ENCODE results near the gene HESX1. TPM values are rescaled to one million over a fixed set of nuclear protein-coding genes. Genes with fewer than 3 reads are reported as not detected.

HESX1 gene
- total and polyA plus RNA-seq, 7 donors = 0.82 to 3.6 (median 1.4) TPM; not detected in 4

DNA sequence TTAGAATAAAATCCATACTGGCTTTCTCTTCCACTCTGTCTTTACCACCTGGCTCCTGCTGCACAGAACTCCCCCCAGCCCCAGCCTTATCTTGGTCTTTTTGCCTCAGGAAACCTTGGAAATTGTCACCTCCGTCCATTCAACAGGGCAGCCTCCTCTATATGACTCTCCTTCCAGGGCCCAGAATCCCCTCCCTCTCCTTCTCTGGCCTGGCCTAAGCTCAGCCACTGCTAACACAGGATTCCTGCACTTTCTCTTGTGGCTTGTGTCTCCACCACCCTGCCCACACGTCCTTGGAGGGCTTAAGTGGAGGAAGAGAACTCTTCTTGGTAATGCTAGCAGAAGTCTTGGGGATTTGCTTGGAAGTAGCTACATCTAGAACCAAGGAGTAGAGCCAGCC is 33.1 kb downstream of the HESX1 start:
- WGBS, 2 donors = 62 to 81% methylated on average over 2 of the region's 2 CpGs
- DNase-seq = no peak
- peaks cover 0 to 48% (median 23%) of the 10 kb centered on the region in 4 donors for H3K4me1 ChIP-seq
- no peak overlapping the region for H3K4me3 ChIP-seq
- TF ChIP-seq POLR2A (IDR thresholded peaks at IDR 0.05) (no peak), EP300 (IDR thresholded peaks at IDR 0.05) (no peak), POLR2AphosphoS5 (IDR thresholded peaks at IDR 0.05) (no peak), CTCF (IDR thresholded peaks at IDR 0.05) (no peak)
- no peak overlapping the region for H3K27ac ChIP-seq
- intact Hi-C loops (cut with DNase I) = loop anchor here (2.0 to 10.0 kb wide), 4 partner anchors 42 to 431 kb away; partner anchors contain the start of genes ARF4 and PDE12
- no peaks in the 10 kb centered on the region for H3K27me3 ChIP-seq
- no peaks in the 10 kb centered on the region for H3K36me3 ChIP-seq
- no peaks in the 10 kb centered on the region for H3K9me3 ChIP-seq

GRCh38 chr3:57165641-57166040 is 34.1 kb downstream of the HESX1 start:
- H3K9me3 ChIP-seq = no peaks in the 10 kb centered on the region
- TF ChIP-seq CTCF (IDR thresholded peaks at IDR 0.05) = no peak
- no peak for TF ChIP-seq POLR2A (IDR thresholded peaks at IDR 0.05)
- TF ChIP-seq EP300 (IDR thresholded peaks at IDR 0.05) = no peak
- TF ChIP-seq POLR2AphosphoS5 (IDR thresholded peaks at IDR 0.05) = no peak
- DNase-seq = no peak
- H3K27ac ChIP-seq = peak overlapping the region in 1 of 4 donors; percentile 87
- WGBS, 2 donors = 5 to 15% methylated on average over 4 of the region's 4 CpGs
- peaks cover 0 to 58% (median 33%) of the 10 kb centered on the region in 4 donors for H3K4me1 ChIP-seq
- H3K27me3 ChIP-seq = no peaks in the 10 kb centered on the region
- intact Hi-C loops (cut with DNase I) = loop anchor here (2.0 to 10.0 kb wide), 4 partner anchors 41 to 432 kb away; partner anchors contain the start of genes ARF4 and PDE12
- peak overlapping the region in 3 of 4 donors; percentile 70 to 83 (median 83) for H3K4me3 ChIP-seq
- no peaks in the 10 kb centered on the region for H3K36me3 ChIP-seq

DNA sequence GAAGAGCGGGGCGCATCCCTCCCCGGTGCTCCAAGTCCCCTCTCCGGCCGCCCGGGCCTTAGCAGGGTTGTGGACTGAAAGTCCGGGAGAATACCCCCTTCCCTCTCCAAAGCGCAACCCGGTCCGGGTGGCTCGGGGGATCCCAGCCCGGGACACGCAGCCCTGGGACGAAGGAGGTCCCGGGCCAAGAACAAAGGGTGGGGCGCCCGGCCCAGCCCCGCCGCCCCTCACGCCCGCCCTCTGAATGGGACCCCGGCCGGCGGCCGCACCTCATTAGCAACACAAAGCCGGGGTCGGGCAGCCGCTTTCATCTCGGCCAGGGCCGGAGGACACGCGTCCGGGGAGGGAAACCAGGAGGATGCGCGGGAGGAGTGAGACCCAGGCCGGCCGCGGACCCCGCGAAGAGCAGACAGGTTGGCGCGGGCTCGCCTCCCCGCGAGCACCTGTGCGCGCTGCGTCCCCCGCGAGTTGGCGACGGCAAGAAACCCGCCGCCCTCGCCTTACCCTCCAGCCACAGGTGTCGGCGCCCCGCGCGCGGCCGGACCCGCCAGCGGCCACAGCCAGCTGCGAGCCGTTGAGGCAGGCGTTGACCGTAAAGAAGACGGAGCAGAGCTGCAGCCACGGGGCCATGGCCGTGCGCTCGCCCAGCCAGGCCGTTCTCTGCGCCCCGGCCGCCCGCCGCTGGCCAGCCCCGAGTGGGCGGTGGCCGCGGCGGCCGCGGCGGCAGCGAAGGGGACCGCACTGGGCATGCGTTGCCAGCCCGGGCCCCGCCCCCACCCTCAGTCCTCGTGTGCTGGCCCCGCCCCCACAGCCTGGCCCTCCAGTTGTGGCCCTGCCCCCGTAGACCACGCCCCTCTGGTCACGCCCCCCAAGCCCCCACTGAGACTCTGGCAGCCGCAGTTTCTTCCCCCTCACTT is 34.9 kb downstream of the HESX1 start, which contains the start of gene IL17RD:
Gene IL17RD, minus strand, starts transcription at position 697 of the 917 bp plus-strand sequence. Its CDS starts 67 bp downstream, at position 630.
- DNase-seq = peak; percentile 90
- H3K4me1 ChIP-seq = peaks cover 0 to 59% (median 40%) of the 10 kb centered on the region in 4 donors
- H3K9me3 ChIP-seq = no peaks in the 10 kb centered on the region
- intact Hi-C loops (cut with DNase I) = loop anchor here (5.0 to 10.0 kb wide), 4 partner anchors 158 to 432 kb away; partner anchors contain the start of genes ARF4 and PDE12
- peak; percentile 49 to 85 (median 72) for TF ChIP-seq POLR2AphosphoS5 (IDR thresholded peaks at IDR 0.05)
- peak in 1 of 2 donors; percentile 37 for TF ChIP-seq POLR2A (IDR thresholded peaks at IDR 0.05)
- no peak for TF ChIP-seq CTCF (IDR thresholded peaks at IDR 0.05)
- no peak for TF ChIP-seq EP300 (IDR thresholded peaks at IDR 0.05)
- peak within 1 kb of the TSS; percentile 63 to 83 (median 76) for H3K4me3 ChIP-seq
- peak within 1 kb of the TSS; percentile 55 to 87 (median 78) for H3K27ac ChIP-seq
- H3K36me3 ChIP-seq = no peaks in the 10 kb centered on the region
- H3K27me3 ChIP-seq = no peaks in the 10 kb centered on the region
- WGBS, 2 donors = 0 to 1% methylated on average over 98 of the region's 98 CpGs

DNA sequence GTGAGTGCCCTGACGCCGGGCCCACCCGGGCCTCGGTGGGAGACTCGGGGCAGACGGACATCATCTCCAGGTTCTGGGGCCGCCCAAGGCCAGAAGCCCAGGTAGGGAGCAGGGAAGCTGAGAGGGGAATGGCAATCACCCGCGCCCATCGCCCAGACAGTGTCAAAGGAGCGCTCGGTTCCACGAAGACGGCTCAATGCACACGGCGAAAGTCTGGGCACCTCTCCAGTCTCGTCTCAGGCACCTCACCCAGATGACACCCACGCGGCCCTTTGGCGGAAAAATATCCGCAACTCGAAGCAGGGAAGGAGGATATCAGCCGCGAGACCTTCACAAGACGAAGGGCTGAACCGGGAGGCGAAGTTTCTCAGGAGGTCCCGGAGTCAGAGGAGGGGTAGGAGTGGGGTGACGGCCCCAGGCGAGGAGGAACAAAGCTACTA is 35.5 kb downstream of the HESX1 start:
- Histone ChIP-seq H3K4me1 (peaks cover 0 to 62% (median 45%) of the 10 kb centered on the region in 4 donors), H3K9me3 (no peaks in the 10 kb centered on the region), H3K4me3 (peak overlapping the region; percentile 63 to 83 (median 76)), H3K27ac (peak overlapping the region; percentile 55 to 87 (median 78)), H3K36me3 (no peaks in the 10 kb centered on the region), H3K27me3 (no peaks in the 10 kb centered on the region)
- DNase-seq = no peak
- intact Hi-C loops (cut with DNase I) = loop anchor here (5.0 to 10.0 kb wide), 2 partner anchors 157 to 391 kb away; partner anchors contain the start of gene PDE12
- TF ChIP-seq POLR2AphosphoS5 (IDR thresholded peaks at IDR 0.05) (no peak), POLR2A (IDR thresholded peaks at IDR 0.05) (no peak)
- WGBS, 2 donors = 5 to 6% methylated on average over 30 of the region's 30 CpGs

- H3K36me3 ChIP-seq = no peaks in the 10 kb centered on the region
- H3K4me3 ChIP-seq = peak overlapping the region; percentile 63 to 83 (median 76)
- no peaks in the 10 kb centered on the region for H3K27me3 ChIP-seq
- TF ChIP-seq POLR2A (IDR thresholded peaks at IDR 0.05) (no peak), POLR2AphosphoS5 (IDR thresholded peaks at IDR 0.05) (no peak), CTCF (IDR thresholded peaks at IDR 0.05) (no peak), EP300 (IDR thresholded peaks at IDR 0.05) (no peak)
- H3K27ac ChIP-seq = peak overlapping the region; percentile 55 to 87 (median 78)
- WGBS, 2 donors = 40 to 60% methylated on average over 6 to 8 of the region's 8 CpGs
- no peak for DNase-seq
- H3K4me1 ChIP-seq = peaks cover 0 to 66% (median 49%) of the 10 kb centered on the region in 4 donors
- intact Hi-C loops (cut with DNase I) = loop anchor here (5.0 to 10.0 kb wide), 2 partner anchors 156 to 391 kb away; partner anchors contain the start of gene PDE12
- no peaks in the 10 kb centered on the region for H3K9me3 ChIP-seq
Observed at GRCh38 chr3:57163751-57164150, 36.0 kb downstream of the HESX1 start.

Data from sigmoid colon (tissue), 7 donors.